HG03460 (cell line): ENCODE results near the gene RALGPS1.
"Not testable (repeated sequence)": the region's sequence is repeated elsewhere in the genome, so short reads cannot be mapped to it uniquely, and the experiment has no call there.

Experiments used
- ATAC-seq: cut with Tn5 transposase; IDR thresholded peaks from one replicate; pipeline ENCODE4 v1.9.1; 2021; ENCODE audit not compliant: unreplicated experiment

The RALGPS1 gene

DNA sequence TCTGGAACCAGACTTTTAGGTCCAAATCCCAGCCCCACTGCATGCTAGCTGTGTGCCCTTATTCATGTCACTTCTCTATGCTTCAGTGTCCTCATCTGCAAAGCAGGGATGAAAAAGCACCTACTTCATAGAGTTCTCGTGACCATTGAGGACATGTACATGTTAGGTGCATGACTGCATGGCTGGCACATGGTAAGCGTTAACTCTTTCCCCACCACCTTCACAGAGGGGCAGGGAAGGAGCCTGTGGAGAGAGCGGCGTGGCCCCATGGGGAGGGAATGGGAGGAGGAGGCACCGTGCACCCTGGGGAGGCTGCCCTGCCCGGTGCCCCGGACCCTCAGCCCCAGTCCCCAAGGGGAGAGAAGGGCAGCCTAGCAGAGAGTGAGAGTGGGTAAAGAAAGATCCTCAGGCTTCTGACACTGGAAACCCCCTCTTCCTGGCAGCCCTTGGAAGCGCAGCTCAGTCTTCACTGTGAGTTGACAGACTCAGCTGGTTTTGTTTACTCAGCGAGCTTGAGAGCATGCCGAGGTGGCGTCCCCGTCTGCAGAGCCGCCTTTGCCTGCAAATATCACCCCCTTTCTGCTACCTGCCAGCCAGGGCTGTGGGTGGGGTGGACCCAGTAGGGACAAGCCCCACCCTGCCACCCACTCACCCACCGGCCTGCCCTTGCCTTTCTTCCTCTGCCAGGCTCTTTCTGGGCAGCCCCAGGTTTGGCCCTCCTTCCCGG lies 218.5 kb downstream of the RALGPS1 start:
- no peak for ATAC-seq

DNA sequence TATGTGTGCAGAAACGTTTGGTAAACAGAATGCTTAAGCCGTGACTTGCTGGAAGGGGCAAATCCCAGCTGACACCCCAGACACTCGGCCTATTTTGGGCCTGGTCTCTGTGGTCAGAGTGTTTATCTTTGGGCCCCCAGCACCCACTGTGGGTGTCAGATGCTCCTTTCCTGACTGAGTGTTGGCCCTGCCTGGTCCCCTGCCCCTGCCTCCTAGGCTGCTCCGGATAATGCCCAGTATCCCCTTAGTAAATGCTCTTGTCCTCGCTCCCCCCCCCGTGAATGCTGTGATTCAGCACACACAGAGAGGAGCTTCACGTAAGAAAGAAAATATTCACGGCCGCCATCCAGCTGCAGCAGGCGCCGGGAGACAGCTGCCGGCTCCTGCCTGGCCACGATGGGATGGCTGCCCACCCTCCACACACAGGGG lies 219.2 kb downstream of the RALGPS1 start:
- no peak for ATAC-seq

DNA sequence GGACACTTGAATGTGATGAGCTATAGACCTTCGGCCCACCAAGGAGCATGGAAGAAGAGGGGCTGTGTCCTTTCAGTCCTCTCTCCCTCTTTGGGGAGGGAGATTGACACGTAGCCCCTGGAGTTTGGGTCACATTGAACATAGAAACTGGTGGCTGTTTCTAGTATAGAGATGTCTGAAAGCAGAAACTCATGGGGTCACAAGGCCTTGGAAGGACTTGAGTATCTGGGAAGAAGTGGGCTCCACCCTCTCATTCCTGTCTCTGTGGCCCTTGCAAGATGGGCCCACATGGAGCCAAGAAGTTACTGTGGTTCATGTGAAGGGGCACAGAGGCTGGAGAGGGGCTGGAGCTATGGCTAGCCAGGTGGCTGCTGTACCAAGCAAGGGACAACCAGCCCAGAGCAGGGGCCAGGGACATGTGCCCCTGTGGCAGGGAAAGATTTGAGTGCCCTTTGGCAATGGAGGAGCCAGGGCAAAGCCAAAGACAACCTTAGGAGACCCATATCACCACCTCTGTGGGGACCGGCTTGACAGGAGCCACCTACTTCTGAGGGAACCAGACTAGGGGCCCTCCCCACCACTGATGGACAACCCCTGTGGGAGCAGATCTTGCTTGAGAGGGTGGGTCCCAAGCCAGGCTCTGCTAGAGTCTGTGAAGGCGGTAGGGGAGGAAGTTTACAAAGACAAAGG lies 220.6 kb downstream of the RALGPS1 start:
- no peak for ATAC-seq

DNA sequence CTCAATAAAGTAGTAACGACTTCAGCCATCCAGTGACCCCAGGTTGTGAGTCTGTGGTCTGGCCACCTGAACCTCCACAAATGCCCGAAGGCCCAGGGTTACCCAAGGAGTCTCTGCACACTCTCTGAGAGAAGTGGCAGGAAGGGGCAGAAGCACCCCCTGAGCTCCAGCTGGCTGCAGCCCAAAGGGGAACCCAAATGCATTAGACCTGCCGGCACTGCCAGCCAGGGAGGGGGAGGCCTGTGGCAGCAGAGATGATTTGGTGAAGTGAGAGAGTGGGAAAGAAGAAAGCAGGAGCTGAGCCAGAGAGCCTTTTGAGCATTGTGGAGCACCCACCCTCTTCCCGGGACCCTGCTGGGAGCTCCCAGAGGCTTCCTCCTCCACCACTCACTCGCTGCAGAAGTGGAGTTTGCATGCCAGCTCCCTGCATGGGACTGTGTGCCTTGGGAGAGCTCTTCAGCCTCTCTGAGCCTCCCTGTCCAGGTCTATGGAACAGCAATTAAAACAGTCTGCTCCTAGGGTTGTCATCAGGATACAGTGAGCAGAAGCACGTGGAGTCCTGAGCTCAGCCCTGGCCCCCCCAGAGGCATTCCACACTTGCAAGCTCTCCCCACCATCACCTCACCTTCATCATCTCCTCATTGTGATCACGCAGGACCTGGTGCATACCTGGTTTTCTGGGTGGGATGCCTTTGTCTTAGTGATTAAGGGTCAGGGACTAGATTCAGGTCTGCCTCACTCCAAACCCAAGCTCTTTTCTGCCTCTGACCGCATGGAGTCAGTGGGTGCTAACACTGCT lies 221.7 kb downstream of the RALGPS1 start:
- no peak for ATAC-seq

DNA sequence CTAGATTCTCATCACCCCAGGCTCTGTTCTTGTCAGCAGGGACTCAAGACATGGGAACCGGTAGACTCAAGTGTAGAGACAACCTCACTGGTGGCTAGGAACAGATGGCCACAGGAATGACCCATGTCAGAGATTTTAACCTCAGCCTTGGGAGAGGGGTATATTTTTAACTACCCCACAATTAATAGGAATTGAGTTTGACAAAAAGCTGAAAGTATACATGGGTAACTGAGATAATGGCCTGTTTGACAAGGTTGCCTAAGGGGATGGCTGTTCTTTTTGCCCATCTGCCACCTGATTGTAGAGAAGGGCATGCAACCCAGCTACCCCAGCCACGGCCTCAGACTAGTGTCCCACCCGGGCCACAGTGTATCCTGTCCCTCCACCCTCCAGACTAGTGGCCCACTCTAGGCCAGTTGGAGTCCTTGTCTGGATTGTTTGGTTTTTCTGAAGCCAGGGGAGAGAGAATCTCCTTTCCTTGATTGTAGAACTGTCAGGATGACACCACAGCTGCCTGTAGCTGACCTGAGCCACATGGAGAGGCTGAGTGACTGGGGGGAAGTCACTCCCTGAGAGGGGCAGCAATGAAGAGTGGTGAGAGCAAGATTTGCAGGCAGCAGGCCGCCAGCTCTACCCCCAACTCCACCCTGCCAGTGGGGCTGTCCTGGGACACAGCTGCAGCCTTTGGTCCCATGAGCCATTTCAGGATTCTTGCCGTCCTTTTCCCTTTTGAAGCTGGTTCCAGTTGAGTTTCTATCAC lies 222.5 kb downstream of the RALGPS1 start:
- no peak for ATAC-seq

DNA sequence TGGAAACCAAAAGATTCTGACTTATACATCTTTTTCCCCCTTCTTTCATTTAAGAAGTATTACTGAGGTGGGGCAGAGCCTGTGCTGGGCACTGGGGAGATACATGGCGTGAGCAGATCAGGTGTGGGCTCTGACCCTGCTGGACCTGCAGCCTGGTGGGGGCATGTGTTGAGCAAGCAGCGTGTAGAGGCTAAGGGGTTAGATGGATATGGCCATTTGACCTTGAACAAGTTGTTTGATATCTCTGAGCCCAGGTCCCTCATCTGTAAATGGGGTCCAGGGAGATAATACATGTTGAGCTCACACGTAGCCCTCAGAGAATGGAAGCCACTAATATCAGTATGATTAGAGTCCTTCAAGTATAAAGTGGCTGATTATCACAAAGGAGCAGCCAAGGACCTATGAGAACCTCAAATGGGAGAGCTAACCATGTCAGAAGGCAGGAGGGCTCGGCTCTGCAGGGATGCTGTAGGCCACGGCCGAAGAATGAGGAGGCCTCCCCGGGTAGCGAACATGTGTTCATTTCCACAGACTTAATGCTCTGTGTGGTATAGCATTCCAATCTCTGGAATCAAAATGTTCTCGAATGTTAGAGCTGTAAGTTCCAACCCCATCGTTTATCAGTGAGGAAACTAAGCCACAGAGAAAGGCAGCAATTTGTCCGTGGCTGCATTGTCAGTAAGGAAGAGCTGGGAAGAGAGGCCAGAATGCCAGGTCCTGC lies 223.2 kb downstream of the RALGPS1 start:
- no peak for ATAC-seq

DNA sequence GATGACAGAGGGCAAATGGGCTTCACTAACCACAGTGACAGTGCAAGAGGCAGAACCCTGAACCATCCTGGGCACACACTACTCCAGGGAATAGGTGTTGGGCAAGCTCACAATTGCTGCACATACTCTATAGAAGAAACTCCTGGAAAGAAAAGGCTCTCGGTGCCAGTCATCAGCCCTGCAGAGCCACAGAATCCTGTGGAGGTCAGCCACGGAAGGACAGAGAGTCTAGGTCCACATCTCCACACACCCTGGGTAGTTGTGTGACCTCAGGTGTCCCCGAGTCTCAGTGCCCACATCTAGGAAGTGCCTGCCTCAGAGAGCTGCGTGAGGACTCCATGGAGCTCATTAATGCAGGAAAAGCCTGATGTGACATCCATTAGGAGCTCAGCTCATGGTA lies 223.9 kb downstream of the RALGPS1 start:
- ATAC-seq: no peak

DNA sequence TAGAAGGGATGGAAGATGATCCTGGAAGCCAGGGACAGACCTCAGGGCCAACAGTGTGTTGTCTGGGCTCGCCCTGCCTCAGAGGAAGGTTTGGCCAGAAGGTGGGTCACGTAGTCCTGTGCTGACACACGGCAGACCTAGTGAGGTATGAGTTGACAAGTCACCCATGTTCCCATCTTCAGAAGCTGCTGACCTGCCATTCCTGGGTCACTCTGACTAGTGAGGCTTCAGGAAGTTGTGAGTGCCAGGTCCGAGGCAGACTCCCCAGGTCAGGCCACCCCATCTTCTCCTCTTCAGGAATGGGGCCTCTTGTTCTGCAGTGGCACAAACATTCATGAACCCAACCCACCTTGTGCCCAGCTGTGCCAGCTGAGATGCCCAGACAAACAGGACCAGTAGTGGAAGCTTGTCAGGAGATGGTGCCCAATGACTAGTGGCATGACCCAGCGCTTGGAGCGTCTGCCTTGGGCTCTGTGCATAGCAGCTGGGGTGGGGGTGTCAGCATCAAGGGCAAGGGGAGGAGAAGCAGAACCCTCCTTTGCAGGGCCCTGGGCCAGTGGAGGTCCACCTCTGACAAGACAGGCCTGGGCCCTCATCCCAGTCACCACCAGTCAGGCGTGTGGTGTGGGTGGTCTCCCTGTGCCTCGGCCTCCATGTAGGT lies 224.6 kb downstream of the RALGPS1 start:
- ATAC-seq: no peak

DNA sequence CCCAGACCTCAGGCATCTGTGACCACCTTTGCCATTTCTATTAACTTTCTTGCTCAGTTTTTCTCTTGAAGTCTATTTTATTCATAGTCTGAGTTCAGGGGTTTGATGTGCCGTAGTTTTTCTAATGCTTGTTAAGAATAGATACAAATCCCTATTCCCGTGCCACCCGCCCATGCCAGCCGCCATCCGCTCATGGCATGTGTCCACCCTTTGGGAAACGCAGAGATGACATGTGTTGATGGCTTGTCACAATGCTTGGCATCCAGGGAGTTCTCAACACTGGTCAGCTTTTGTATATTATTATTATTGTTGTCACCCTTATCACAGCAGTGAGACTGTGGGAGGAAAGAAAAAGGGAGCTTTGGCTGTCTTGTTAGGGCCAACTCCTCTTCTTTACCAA lies 225.2 kb downstream of the RALGPS1 start:
- ATAC-seq: no peak

DNA sequence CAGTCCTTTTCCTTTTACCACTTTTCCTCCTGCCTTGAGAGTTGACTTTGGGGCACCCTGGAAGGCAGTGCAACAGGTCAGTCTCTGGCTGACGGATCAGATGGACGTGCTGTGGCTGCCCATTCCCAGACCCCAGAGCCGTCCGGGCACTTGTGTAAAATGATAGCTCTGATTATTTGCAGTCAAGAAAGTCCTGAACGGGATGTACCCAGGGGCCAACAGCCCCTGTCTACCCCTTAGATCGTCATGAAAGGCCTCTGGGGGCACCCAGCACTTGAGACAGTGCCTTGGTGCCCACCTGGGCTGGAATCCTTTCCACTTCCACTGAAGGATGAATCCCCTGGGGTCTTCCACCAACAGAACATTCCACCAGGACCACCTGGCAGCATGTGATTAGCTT lies 225.6 kb downstream of the RALGPS1 start:
- no peak for ATAC-seq

DNA sequence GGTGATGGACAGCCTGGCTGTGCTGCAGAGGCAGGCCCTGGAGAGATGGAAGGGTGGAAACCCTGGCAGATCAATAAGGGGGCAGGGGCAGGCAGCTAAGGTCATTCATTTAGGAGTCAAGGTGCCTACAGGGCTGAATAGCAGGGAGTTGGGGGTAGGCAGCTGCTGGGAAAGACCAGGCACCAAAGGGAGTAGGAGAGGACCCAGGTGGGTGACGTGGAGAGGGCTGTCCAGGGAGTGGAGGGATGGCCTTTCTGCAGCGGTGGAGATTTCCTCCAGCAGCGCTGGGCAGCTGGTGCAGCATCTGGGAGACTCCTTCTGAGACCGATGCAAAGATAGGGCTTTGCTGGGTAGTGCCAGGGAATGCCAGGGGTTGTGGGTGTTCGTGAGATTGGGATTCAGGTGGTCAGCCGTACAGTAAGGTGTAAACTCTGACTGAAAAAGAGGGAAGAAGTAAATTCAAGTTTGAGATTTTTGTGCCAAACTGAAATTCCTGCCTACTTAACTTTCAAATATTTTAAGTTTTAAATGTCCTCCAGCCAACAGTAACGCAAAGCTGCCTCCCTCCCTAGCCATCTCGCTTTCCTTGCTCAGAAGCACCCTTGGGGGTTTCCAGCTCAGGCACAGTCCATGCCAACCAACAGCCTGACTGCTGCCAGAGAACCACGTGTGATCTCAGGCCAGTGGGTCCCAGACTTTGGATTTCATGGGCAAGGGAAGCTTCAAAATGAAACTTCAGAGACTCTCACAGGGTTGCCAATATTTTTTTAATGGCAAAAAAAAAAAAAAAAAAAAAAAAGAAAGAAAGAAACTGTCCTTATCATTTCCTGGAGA lies 226.5 kb downstream of the RALGPS1 start:
- ATAC-seq: no peak

DNA sequence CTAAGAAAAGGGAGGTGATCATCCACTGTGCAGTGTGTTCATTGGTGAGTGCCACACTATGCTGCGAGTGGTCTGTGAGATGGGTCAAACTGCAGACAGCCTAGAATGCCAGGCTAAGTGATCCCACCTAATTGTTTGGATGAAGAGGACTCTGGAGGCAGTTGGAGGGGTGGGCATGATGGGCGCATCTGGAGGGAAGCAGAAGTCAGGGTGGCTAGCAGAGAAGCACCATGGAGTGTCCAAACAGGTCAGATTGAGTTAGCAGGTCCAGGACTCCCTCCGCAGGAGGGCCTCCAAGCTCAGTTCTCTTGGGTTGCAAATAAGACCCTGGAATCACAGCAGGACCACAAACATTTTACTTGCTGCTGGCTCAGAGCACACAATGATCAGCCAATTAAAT lies 227.7 kb downstream of the RALGPS1 start:
- no peak for ATAC-seq

DNA sequence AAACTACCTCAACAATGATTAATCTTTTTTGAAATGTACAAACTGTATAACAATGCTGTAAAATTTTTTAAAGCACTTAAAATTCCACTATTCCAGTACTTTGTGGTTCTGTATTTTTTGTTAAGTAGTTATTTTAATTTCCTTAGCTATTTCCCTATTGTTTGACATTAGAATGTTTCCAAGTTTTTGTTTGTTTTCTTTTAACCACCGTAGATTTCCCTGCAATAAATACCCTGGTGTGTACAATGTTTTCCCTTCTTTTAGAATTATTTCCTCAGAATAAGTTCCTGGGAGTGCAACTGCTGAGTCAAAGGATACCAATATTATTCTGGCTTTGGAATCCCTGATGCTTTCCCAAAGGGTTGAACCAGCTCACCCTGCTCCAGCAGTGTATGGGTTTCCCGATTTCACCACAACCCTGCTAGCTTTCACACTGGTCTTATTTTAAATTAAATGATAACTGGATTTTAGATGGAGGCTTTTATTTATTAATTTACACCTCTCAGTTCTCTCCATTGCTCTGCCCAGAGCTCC lies 228.4 kb downstream of the RALGPS1 start:
- ATAC-seq: no peak

DNA sequence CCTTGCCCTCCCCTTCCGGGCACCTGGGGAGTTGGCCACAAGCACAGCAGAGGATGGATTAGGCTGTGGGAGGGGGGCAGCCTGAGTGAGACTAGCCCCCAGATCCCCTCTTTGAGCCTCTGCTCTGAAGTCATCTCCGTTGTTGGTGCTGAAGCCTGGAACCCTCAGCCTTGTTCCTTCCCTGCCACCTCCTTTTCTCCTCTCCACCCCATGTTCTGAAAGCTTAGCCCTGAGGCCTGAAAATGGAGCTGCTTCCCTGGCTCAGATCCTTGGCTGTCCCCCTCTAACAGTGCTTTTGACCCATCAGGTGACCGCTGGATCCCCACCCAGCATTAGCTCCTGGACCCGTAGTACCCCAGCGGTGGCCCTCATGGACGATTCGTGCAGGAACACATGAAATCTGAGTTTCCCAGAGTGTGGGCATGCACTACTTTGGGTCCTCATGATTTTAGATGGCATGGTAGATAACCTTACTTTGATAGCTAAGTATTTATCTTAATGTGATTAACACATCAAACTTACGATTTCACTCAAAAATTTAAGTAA lies 229.4 kb downstream of the RALGPS1 start:
- ATAC-seq: no peak

DNA sequence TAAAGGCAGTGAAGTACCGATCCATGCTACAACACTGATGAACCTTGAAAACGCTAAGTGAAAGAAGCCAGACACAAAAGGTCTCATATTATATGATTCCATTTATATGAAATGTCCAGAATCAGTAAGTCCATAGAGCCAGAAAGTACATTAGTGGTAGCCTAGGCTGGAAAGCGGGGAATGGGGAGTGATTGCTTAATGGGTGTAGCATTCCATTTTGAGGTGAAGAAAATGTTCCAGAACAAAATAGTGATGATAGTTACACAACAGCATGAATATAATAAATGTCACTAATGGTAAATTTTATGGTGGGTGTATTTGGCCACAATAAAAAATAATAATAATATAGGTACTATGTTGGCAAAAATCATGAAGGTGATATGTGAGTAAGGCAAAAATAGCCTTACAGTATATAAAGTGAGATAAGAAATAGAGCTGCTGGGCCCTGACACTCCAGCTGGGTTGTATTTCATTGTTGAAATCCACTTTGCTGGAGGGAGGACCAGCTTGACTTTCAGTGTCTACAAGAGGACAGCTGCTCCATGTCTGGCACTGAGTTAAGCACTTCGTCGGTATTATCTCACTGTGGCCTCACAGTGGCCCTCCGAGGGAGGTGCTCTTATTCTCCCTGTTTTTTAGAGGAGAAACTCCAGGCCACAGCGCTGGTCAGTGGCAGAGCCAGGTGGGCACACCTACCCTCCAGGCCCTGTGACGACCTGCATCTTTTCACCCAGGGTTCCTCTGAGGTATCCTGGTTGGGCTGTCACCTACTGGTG lies 230.3 kb downstream of the RALGPS1 start:
- ATAC-seq: no peak

DNA sequence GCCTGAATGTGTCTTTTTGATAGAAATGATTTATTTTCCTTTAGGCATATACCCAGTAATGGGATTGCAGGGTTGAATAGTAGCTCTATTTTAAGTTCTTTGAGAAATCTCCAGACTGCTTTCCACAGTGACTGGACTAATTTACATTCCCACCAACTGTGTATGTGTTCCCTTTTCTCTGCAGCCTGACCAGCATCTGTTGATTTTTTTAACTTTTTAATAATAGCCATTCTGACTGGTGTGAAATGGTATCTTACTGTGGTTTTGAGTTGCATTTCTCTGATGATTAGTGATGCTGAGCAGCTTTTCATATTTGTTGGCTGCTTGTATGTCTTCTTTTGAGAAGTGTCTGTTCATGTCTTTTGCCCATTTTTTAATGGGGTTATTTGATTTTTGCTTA lies 232.3 kb downstream of the RALGPS1 start:
- not testable (repeated sequence) for ATAC-seq

DNA sequence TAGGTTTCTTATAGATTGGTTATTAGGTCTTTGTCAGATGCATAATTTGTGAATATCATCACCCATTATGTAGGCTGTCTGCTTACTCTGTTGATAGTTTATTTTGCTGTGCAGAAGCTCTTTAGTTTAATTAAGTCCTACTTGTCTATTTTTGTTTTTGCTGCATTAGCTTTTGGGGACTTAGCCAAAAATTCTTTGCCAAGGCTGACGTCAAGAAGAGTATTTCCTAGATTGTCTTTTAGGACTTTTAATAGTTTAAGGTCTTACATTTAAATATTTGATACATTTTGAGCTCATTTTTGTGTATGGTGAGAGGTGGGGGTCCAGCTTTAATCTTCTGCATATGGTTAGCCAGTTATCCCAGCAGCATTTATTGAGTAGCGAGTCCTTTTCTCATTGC lies 232.7 kb downstream of the RALGPS1 start:
- no peak for ATAC-seq

DNA sequence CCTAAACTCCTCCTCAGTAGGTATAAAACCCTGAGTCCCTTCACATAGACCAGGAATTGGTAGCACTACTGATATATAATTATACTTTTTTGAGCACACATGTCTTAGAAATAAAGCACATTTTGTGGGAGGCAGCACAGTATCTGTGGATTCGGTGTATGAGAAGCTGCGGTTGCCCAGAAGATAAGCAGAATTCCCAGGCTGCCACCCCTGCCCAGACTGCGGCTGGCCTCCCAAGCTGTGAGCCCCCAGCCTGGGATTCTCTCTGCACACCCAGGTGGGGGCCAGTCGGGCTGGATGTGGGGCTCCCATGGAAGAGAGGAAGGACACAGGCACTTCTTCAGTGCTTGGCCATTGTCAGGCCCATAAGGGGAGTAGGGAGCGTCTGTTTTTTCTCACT lies 233.4 kb downstream of the RALGPS1 start:
- no peak for ATAC-seq
